IPS DF 6.9 (cell line): Measurements from ENCODE around the gene BLACAT1.

Experiments
- DNase-seq: peaks from one replicate; pipeline ENCODE4 v3.0.0-alpha.2; 2013; ENCODE audit warnings: low read depth, low spot score
- H3K27ac ChIP-seq: one replicate; pipeline ENCODE4 v1.5.1; 2013; ENCODE audit warnings: low read length, control low read depth
- H3K27me3 ChIP-seq: 2 replicates; pipeline ENCODE4 v1.6.1; 2013; ENCODE audit warnings: mild to moderate bottlenecking, low read length; ENCODE audit not compliant: control insufficient read depth, insufficient read depth
- H3K36me3 ChIP-seq: 2 replicates; pipeline ENCODE4 v1.6.1; 2013; ENCODE audit warnings: low read length; ENCODE audit not compliant: control insufficient read depth, insufficient read depth
- H3K4me1 ChIP-seq: 2 replicates; pipeline ENCODE4 v1.6.1; 2013; ENCODE audit warnings: low read length; ENCODE audit not compliant: control insufficient read depth, insufficient read depth
- H3K4me3 ChIP-seq: 2 replicates; pipeline ENCODE4 v1.5.1; 2013; ENCODE audit warnings: mild to moderate bottlenecking, low read length
- H3K9me3 ChIP-seq: 2 replicates; pipeline ENCODE4 v1.6.1; 2013; ENCODE audit warnings: low read length, inconsistent platforms; ENCODE audit not compliant: control insufficient read depth, insufficient read depth
- WGBS: extraction: QIAGEN DNeasy Blood & Tissue Kit; methylation state at CpG from one replicate; pipeline ENCODE4 v1.1.7; 2013; ENCODE audit warnings: mixed read lengths, missing lambda C conversion rate; ENCODE audit not compliant: insufficient read length, insufficient coverage; 5-methylcytosine and 5-hydroxymethylcytosine counted together

BLACAT1 gene

DNA sequence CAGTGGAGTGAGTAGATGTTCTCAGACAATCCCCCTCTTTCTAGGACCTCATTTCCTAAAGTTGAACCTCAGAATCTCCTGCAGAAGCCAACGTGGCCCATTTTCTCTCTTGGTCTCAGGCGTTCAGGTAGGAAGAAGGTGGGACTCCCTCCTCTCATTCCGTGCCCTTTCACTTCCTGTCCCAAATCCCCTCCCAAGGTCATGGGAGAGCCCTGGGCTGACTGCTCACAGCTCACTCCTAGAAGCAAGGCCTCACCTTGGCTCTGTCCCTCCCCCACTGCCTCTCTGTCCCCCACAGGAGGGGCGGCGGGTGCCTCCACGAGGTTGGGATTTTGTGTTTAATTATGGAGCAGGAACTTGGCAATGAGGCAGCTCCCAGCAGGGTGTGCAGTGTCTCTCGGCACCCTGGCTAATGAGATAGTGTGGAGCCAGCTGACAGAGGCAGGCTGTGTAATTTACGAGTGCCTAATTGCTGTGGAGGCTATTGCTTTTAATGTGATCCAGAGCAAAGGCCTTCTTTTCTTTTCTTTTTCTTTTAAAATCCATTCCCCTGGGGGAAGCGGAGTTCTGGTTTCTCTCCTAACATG, 39.5 kb upstream of the BLACAT1 start:
- H3K4me3 ChIP-seq: no peak overlapping the region
- DNase-seq: no peak
- no peaks in the 10 kb centered on the region for H3K9me3 ChIP-seq
- H3K27ac ChIP-seq: no peak overlapping the region
- H3K4me1 ChIP-seq: peaks cover 10% of the 10 kb centered on the region
- no peaks in the 10 kb centered on the region for H3K27me3 ChIP-seq
- H3K36me3 ChIP-seq: no peaks in the 10 kb centered on the region
- no CpG with 5 or more reads among the region's 9 CpGs for WGBS

DNA sequence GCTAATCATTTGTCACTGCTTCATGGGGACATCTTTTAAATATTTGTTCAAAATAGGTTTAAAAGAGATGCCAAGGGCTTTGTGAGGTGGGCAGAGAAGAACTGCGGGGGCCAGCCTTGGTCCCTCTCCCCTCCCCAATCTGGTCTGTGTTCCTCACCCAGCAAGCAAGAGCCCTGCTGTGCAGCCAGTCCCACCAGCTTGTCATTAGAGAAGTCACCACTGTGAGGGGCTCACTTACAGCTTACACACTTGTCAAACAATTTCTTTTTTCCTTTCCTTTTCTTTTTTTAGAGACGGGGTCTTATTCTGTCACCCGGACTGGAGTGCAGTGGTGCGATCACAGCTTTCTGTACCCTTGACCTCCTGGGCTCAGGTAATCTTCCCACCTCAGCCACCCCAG, 38.3 kb upstream of the BLACAT1 start:
- WGBS: no CpG with 5 or more reads among the region's 4 CpGs
- H3K36me3 ChIP-seq: no peaks in the 10 kb centered on the region
- H3K9me3 ChIP-seq: no peaks in the 10 kb centered on the region
- no peak overlapping the region for H3K4me3 ChIP-seq
- H3K27me3 ChIP-seq: no peaks in the 10 kb centered on the region
- no peak overlapping the region for H3K27ac ChIP-seq
- DNase-seq: no peak
- H3K4me1 ChIP-seq: peaks cover 10% of the 10 kb centered on the region

DNA sequence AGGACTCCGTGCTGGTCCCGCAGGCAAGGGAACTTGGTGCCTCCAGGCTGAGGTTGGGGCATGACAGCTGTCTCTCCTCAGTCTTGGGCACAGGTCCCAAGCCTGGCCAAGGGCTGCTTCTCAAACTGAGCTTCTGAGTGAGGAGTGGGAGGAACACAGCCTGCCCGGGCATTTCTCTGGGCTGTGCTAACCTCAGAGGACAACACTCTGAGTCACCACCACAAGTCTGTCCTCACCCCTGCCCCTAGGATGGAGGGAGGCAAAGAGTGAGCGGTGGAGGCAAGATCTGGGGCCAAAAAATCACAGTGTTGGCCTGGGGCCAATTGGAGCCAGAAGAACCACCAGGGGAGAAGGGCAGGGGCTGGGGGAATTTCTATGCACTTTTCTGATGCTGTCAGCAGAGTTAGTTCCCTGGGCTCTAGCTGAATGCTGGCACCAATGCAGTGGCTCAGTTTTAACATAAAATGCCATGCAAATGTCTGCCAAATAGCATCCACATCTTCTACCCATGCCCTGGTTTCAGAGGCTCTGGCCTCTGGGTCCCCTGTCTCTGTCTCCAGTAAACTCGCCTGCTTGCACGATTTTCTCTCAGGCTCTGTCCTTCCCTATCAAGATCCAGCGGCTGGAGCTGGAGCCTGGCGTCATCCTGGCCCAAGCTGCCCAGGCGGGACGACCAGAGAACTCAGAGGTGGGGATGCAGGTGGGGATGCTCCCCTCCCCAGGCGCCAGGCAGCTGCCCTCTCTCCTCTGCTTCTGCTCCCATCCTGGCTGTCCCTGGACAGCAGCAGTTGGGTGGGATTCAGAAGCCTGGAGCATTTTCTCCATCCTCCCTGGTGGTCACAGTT, 37.6 kb upstream of the BLACAT1 start:
- DNase-seq: no peak
- Histone ChIP-seq H3K36me3 (no peaks in the 10 kb centered on the region), H3K4me1 (peaks cover 10% of the 10 kb centered on the region), H3K27ac (no peak overlapping the region), H3K9me3 (no peaks in the 10 kb centered on the region), H3K27me3 (no peaks in the 10 kb centered on the region), H3K4me3 (no peak overlapping the region)
- no CpG with 5 or more reads among the region's 11 CpGs for WGBS

DNA sequence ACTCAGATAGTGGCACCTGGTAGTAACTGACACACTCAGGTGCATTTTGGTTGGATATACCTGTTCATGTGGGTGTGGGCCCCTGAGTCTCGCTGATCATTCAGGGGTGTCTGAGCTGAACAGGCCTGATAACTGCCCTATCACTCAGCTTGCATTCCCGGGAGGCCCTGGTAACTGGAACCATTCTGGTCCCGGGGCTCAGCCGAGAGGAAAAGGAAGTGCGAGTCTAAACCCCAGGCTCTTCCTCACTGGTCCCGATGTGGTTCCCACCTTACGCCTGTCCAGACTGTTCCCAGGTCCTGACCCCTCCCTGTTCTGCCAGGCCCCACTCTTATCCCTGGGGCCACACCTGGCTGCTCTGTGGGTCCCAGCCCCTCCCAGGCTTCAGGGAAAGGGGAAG, 36.9 kb upstream of the BLACAT1 start:
- DNase-seq: no peak
- Histone ChIP-seq H3K4me3 (no peak overlapping the region), H3K9me3 (no peaks in the 10 kb centered on the region), H3K36me3 (no peaks in the 10 kb centered on the region), H3K27me3 (no peaks in the 10 kb centered on the region), H3K27ac (no peak overlapping the region), H3K4me1 (peaks cover 10% of the 10 kb centered on the region)
- no CpG with 5 or more reads among the region's 7 CpGs for WGBS

DNA sequence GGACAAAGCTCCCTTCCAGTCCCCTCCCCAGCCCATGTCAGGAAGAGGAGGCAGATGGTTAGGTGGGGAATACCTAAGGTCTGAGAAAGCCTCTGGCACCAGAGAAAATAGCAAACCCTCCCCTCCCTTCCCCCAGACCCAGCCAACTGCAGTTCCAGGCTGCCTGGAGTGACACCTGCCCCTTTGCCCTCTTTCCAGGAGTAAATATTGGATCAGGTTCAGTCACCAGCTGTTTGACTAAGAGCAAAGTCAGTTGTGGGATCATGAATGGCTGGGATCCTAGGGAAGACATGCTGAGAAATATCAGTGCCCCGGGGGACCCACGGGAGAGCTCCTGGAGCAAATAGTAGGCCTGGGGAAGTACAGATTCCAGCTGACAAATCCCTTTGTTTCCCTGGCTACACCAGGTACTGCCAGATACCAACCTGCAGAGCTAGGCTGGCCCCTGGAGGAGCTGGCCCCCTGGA, 36.4 kb upstream of the BLACAT1 start:
- Histone ChIP-seq H3K9me3 (no peaks in the 10 kb centered on the region), H3K36me3 (no peaks in the 10 kb centered on the region), H3K27me3 (no peaks in the 10 kb centered on the region), H3K4me1 (peaks cover 10% of the 10 kb centered on the region), H3K4me3 (no peak overlapping the region), H3K27ac (no peak overlapping the region)
- DNase-seq: no peak
- no CpG with 5 or more reads among the region's 2 CpGs for WGBS

DNA sequence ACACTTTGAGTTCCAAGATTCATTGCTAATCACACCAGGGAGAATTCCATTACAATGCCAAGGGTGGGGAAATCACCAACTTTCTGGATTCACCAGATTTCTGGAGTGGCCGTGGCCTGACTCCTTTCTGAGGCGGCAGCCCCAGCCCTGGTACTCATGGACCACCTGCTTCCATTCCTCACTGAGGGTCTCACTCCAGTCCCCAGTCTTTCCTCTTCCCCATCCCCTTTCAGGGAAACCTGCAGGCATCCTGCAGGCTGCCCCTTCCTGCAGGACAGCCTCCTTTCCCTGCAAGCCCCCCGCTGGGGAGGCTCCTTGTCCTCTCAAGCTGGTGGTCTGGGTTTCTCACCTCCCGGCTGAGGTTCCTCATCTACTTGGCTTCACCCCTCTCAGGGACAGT, 35.9 kb upstream of the BLACAT1 start:
- no CpG with 5 or more reads among the region's 4 CpGs for WGBS
- no peak overlapping the region for H3K27ac ChIP-seq

DNA sequence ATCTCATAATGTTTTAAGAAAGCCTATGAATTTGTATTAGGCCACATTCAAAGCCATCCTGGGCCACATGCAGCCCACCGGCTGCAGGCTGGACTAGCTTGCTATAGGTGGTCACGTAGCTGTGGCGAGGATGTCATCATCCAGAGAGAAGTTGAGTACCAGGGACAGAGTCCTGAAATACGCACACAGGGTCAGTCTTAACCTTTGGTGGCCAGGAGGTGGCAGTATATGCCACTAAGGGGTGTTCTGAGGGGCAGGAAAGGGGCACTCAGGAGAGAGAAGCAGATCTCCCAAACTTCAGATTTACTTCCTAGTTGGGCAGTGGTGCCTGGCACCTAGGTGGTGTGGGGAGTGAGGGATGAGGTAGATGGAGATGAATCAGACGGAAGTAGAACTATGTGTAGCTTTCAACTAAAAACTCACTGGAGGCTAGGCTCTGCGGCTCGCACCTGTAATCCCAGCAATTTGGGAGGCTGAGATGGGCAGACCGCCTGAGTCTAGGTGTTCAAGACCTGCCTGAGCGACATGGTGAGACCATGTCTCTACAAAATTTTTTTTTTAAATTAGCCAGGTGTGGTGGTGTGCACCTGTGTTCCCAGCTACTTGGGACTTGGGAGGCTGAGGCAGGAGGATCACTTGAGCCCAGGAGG, 32.4 kb upstream of the BLACAT1 start:
- DNase-seq: peak; percentile 80
- H3K4me1 ChIP-seq: peaks cover 6% of the 10 kb centered on the region
- no peaks in the 10 kb centered on the region for H3K36me3 ChIP-seq
- H3K27me3 ChIP-seq: no peaks in the 10 kb centered on the region
- no peak overlapping the region for H3K4me3 ChIP-seq
- no peak overlapping the region for H3K27ac ChIP-seq
- no CpG with 5 or more reads among the region's 9 CpGs for WGBS
- no peaks in the 10 kb centered on the region for H3K9me3 ChIP-seq

More for the DNA sequence above, 35.9 kb upstream of the BLACAT1 start:
- Histone ChIP-seq H3K4me1 (peaks cover 10% of the 10 kb centered on the region), H3K27me3 (no peaks in the 10 kb centered on the region), H3K36me3 (no peaks in the 10 kb centered on the region), H3K9me3 (no peaks in the 10 kb centered on the region), H3K4me3 (no peak overlapping the region)
- DNase-seq: no peak

DNA sequence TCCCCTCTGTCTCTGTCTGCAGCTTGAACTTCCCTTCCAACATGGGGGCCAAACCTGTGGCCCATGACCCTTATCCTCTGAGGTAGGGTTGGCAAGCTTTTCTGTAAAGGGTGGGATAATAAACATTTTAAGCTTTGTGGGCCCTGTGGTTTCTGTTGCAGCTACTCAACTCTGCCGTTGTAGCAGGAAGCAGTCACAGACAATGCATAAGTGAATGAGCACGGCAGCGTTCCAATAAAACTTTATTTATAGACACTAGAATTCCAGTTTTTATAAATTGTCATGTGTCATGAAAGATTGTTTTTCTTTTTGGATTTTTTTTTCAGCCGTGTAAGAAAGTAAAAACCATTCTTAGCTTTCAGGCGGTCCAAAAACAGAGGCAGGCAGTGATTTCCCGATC, 30.4 kb upstream of the BLACAT1 start:
- Histone ChIP-seq H3K4me1 (peaks cover 2% of the 10 kb centered on the region; the same call in 1 of the 2 replicates), H3K9me3 (no peaks in the 10 kb centered on the region), H3K4me3 (no peak overlapping the region), H3K27ac (no peak overlapping the region), H3K36me3 (no peaks in the 10 kb centered on the region), H3K27me3 (no peaks in the 10 kb centered on the region)
- no CpG with 5 or more reads among the region's 6 CpGs for WGBS
- DNase-seq: no peak

DNA sequence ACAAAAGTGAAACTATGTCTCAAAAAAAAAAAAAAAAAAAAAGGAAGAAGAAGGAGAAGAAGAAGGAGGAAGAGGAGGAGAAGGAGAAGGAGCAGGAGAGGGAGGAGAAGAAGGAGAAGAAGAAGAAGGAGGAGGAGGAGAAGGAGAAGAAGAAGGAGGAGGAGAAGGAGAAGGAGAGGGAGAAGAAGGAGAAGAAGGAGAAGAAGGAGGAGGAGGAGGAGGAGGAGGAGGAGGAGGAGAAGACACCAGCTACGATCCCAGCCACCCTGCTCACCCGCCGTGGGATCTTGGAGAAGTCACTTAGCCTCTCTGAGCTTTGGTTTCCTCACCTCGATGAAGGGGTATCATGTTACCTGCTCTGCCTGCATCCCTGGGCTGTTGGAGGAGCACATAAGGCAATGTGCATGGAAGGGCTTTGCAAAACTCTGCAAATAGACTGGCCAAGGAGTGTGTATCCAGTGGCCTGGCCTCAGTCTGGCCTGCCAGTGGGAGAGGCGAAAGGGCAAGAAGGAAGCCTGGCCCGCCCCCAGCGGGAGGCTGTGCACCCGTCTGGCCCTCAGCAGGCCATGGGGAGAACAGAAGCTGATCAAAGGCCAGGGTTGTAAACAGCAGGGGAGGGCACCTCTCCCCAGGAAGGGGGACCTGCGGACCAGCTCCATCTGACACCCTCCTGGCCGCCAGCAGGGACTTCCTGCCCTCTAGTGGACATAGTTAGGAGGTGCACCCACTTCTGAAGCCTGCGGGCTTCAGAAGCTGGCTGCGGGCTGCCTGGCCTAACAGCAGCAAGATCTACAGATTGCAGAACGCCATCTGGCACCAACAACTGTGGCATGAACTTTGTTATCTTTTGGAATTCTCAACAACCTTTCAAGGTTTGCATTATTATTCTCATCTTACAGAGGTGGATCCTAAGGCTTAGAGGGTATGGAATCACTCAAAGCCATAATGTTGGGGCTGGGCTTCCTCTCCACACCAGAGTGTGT, 29.4 kb upstream of the BLACAT1 start:
- WGBS: no CpG with 5 or more reads among the region's 13 CpGs
- no peaks in the 10 kb centered on the region for H3K36me3 ChIP-seq
- H3K27ac ChIP-seq: no peak overlapping the region
- DNase-seq: peak; percentile 63
- H3K9me3 ChIP-seq: no peaks in the 10 kb centered on the region
- H3K4me3 ChIP-seq: no peak overlapping the region
- H3K4me1 ChIP-seq: peaks cover 3% of the 10 kb centered on the region
- H3K27me3 ChIP-seq: no peaks in the 10 kb centered on the region

DNA sequence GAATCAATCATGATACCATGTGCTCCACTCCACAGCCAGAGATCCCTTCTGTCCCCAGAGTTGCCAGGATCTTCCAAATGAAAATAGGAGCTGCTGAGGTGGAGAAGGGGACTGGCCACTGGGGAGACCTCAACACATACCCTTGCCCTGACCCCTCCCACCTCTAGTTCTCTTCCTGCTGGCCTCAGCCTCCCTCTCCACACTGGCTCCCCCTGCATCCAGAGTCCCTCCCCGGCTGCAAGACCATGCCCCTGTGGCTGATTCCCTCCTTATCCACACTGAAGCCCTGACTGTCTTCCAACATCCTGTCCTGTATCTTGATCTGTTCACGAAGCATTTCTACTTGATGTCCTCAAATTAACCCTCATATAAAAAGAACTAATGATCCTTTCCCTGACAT, 27.5 kb upstream of the BLACAT1 start:
- no peak for DNase-seq
- peaks cover 3% of the 10 kb centered on the region for H3K4me1 ChIP-seq
- no CpG with 5 or more reads among the region's 2 CpGs for WGBS
- H3K36me3 ChIP-seq: no peaks in the 10 kb centered on the region
- H3K4me3 ChIP-seq: no peak overlapping the region
- no peaks in the 10 kb centered on the region for H3K27me3 ChIP-seq
- no peak overlapping the region for H3K27ac ChIP-seq
- H3K9me3 ChIP-seq: no peaks in the 10 kb centered on the region
